NCI-H82 treated with DMSO at 0.1 percent for 48 hours (cell line): ENCODE data around the gene EEFSEC.

Source experiments
- DNase-seq: peaks from one replicate; lab custom pipeline; 2025; ENCODE audit not compliant: unreplicated experiment; lab: John Stamatoyannopoulos, UW

EEFSEC gene

DNA sequence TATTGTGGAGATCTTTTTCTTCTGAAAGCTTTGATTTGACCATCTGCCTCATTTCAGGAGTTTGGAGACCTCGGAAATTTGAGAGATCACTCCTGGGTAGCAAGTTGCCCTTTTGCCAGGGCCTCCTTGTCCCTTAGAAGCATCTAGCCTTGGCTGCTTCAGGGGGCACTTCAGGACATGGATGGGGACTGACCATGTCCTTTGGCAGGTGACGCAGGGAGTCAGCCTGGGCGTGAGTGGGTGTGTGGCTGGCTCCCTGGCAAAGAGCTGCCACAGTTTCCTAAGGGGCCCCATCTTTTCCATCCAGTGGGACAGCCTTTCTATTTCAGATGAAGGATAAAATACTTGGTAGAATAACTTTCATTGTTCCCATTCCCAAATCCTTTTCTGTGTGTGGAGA, 27.6 kb downstream of the EEFSEC start:
- no peak for DNase-seq

DNA sequence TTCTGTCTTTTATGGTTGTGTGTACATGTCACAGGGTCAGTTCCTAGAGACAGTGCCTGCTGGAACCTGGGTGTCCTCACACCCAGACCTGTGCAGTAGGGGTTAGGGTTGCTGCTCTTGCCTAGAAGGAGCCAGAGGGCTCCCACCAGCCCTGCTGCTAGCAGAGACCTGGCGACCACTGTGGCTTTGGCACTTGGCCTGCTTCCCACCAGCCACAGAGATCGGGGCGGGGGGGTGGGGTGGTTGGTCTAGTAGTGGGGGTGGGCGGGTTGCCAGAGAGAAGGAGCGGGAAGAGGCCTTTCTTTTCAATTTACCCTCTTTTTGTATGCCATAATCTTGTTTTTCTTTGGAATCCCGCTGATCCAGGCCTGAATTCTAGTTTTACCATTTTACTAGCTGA, 29.4 kb downstream of the EEFSEC start:
- no peak for DNase-seq

DNA sequence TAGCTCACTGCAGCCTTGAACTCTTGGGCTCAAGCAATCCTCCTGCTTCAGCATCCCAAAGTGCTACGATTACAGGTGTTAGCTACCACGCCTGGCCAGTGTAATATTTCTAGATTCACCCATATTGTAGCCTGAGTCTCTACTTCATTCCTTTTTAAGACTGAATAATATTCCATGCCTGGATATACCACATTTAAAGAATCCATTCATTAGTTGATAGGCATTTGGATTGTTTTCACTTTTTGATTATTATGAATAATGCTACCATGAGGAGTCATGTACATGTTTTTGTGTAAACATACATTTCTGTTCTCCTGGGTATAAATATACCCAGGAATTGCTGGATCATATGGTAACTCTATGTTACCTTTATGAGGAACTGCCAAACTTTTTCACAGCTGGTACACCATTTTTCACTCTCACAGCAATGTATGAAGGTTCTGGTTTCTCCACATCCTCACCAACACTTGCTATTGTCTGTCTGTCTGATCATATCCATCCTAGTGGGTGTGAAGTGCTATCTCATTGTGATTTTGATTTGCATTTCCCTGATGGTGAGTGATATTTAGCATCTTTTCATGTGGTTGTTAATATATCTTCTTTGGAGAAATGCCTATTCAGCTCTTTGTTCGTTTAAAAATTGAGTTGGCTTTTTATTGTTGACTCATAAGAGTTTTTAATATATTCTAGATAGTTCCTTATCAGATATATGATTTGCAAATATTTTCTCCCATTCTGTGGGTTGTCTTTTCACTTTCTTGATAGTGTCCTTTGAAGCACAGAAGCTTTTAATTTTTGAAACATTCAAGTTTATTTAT, 32.6 kb downstream of the EEFSEC start:
- no peak for DNase-seq

DNA sequence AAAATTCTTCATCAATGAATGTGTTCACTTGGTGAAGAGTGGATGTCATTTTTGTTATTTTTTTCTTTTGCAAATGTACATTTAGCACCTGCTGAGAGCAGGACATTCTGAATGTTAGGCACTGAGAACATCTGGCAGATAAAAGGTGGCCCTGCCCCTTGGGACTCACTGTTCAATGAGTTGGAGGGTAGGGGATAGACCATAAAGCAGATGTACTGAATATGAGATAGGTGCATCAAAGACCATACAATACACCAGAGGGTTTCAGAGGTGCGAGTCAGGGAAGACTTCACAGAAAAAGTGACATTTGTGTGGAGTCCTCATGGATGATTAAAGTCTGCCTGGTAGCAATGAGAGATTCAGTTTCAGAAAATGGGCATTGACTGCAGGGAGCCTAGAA, 34.2 kb downstream of the EEFSEC start:
- DNase-seq: no peak

DNA sequence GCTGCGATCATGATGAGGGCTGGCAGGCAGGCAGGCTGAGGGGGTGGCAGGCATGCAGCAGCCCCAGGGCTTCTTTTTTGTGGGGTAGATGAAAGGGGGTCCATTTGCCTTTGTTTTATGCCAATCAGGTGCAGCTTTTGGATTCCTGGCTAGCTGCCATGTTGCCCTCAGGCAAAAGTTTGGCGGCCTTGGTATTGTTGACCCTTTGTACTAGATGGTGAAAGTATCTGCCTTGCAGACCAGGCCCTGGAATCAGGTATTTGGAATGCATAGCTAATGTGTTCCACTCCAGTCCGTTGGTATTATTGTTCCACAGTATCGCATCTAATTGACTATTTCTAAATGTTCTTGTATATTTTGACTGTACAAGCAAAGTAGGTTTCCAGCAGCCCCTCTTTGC, 35.0 kb downstream of the EEFSEC start:
- no peak for DNase-seq

DNA sequence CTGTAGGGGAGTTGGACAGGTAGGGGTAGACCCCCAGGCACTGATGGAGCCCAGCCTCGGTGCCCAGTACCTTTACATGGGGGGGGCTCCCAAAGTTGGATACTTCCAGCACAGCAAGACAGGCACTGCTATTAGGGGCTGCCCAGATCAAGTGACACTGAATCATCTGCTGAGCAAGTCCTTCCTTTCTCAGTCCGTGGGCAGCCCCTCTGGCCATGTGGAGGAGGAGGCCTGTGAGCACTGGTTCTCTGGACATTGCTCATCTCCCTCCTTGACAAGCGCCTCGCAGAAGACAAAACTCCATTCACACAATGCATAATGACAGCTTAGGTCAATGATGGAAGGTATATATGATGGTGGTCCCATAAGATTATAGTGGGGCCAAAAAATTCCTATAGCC, 35.7 kb downstream of the EEFSEC start:
- no peak for DNase-seq

DNA sequence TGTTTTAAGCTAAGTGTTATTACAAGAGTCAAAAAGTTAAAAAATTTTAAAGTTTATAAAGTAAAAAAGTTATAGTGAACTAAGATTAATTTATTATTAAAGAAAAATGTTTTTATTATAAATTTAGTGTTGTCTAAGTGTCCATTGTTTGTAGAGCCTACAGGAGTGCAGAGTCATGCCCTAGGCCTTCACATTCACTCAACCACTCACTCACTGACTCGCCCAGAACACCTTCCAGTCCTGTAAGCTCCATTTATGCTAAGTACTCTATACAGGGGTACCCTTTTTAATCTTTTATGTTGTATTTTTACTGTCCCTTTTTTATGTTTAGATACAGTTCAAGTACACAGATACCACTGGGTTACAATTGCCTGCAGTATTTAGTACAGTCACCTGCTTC, 37.2 kb downstream of the EEFSEC start:
- no peak for DNase-seq

DNA sequence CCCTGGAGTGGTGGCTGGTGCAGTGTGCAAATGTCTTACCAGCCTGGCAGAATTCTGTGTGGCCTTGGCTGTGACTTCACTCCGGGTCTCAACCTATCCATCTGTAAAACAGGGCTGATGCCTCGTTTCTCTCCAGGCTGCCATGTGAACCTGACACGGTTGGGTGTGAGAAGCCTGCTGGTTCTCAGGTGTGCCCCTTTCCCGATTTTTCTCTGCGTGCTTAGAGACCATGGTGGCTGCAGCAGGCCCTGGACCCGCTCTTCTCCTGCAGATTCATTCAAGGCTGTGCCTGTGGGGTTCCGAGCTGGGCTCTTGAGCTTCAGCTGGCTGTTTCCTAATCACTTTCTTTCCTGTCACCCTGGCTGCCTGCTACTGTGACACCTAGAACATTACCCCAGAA, 38.9 kb downstream of the EEFSEC start:
- no peak for DNase-seq

DNA sequence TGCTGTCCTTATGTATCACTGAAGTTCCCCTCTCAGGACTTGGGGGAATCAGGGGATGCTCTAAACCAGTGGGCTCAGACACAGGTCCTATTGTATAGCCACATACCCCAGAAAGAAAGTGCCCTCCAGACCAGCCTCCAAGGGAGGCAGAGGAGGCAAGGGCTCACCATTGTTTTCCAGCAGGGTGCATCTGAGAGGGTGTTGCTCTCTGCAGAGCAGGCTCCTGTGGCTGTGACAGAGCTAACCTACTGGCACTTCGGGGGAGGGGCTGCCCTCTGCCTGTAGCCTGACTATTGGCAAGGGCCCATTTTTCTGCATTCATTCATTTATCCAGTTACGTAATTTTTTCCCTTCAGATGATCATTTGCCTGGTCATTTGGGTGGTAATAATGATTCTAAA, 39.9 kb downstream of the EEFSEC start:
- DNase-seq: no peak

DNA sequence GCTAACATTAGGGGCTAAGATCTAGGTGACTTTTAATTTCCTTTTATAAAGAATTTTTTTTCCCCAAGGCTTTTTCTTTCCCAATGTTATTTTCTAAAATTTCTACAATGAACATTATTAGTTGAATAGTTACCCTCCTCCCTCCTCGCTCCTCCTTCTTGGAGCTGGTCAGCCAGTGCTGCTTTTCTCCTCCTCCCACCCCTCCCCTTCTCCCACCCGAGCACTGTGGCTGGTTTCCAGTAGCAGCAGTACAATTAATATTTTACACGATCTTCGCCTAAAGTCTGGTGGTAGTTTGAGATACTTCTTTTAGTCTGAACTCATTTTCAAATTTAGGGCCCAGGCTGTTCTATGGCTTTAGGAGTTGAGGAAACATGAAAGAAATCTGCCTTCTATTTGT, 41.6 kb downstream of the EEFSEC start:
- no peak for DNase-seq

DNA sequence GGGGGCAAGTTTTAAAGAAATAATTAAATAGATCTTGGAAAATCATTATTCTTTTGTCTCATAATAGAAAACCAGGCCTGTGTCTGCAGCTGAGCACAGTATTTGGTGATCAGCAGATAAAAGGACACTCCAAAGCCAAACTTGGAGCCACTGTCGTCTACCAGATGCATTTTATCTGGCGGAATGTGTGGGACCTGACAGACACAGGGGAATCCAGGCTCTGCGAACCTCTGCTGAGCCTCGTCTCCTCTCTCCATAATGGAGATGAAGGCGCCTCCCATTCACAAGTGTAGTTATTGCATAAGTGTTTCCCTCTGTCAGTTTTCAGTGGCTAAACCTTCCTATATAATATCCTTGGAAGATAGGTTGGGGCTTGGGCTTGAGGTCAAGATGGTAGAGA, 42.1 kb downstream of the EEFSEC start:
- no peak for DNase-seq

DNA sequence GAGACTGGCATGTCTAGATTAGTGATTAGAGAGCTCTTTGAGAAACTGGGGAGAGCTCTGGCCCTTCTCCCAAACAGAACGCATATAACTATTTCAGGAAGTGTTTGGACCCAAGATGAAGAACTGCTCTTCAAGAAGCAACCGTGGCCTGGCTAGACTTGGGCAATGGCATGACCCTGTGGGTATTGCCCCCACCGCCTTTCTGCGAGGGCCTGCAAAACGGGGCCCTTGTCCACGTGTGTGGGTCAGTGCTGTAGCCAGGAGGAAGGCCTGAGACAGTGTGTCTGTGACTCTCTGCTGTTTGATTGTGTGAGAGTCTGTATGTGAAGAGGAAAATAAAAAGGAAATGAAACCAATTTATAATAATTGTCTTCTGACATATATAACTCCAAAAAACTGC, 42.5 kb downstream of the EEFSEC start:
- no peak for DNase-seq

DNA sequence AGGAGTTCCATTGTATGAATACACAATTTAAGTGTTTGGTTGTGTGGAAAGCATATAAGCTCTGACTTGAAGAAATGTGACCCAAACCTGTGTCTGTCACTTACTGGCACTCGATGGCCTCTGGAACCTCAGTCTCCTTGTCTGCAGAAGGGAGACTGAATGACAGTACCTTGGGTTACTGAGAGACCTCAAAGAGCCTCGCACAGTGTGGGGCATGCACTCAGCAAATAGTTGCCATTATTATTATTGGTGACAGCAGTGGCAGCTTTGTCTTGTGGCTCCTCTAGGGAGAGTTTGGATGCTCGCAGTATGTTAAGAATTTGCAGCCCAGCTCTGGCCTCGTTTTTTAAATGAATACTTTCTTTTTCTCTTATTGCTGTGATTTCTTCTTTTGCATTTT, 43.4 kb downstream of the EEFSEC start:
- DNase-seq: no peak

DNA sequence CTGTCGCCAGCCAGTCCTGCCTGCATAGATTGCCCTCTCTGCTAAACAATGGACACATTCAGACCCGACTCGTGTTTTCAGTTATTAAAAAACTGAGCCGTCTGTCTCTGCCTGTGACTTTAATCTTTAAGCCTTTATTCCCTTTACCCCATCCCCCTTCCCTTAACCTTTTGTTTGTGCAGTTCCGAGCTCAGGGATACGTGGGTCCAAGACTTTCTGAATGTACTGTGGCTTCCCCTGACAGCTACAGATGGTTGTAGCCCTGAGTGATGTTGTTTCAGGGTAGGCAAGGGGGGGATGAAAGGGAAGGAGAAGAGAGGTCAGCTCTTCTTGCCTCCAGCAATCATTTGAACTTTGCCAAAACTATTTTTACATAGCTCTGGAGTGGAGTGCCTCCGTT, 44.6 kb downstream of the EEFSEC start:
- no peak for DNase-seq

DNA sequence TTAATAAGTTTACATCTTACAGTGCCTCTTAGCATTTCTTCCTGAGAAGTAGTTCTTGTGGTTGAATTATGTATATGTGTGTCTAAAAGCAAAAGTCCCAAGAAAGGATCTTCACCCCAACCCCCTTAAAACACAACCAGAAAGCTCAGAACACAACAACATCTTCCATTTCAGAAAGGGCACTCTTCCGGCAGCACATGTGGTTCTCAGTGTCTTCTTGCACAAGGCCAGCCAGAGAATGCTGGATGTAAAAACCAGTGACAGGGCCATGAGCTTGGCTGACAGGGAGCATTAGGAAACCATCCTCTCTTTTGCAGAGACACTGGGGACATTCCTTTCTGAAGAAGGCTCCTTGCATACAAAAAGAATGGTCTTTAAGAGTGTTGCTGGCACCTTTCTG, 45.0 kb downstream of the EEFSEC start:
- DNase-seq: no peak

DNA sequence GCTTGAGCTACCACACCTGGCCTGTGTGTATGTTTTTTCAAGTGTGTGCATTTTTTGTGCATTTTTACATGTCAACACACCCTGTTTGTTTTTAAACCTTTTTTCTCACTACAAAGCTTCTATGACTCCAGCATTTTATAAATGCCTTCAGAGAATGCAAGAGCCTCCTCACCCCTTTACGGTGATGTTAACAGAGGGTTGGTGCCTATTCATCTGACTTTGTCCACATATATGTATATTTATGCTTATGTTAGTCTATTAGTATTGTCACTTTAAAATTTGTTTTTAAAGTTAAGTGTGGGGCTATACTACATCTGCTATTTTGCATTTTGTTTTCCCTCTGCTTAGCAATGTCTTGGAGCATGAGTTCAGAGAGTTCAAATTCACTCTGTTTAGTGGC, 45.8 kb downstream of the EEFSEC start:
- DNase-seq: no peak

DNA sequence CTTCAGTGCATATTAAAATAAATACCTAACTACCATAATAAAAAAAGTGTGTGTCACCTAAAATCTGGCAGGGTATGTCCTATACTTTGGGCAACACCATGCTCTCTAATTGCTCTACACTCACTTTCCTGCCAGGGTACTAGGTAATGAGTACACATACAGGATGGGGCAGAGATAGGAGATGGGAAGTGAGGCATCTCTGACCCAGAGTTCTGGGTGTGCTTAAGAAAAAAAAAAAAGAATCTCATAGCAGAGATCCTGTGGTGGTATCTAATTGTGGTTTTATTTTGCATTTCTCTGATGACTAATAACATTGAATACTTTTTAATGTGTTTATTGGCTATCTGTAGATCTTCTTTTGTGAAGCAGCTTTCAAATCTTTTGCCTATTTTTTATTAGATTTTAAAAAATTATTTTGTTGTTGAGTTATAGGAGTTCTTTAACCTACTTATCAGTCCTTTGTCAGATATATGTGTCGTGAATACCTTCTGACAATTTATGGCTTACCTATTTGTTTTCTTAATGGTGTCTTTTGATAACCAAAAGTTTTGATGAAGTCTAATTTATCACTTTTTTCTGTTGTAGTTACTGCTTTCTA, 48.0 kb downstream of the EEFSEC start:
- DNase-seq: no peak

DNA sequence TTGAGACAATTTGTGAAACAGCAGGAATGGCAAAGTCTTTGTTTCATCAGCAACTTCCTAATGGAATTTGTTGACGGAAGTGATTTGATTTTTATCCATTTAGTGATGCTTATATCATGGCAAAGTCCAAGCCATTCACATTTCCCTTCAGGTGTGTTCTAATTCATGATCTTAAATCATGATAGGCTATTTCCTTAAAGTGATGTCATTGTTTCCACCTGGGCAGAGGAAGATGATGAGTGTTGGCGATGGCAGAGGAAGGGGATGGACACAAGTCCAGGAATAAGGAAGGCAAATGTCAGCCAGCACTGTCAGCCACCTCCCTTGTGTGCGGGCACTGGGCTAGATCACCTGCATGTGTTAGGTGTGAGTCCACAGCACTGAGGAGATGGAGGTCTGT, 49.9 kb downstream of the EEFSEC start:
- DNase-seq: no peak

DNA sequence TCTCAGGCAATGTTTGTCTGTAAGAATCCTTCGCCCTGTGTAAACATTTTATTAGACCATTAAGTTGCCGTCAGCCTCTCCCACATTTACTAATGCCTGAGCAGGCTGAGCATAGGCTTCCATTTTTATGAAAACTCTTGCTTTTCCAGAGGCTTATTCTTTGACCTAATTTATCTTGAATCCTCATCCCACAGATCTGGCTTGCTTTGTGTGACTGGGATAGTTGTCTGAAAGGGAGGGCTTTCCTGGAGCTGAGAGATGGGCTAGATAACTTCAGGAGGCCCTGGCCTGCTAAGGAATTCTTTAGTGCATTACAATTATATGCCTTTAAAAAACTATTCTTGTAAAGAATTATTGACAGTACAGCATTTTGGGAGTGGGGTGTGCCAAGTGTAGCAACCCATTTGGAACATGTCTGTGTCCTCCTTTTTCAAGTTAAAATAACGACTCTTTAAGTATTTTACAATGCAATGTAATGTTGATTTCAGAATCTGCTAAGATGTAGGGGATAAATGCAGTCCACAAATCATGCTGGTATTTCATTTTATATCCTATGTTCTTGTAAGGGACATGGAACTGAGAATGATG, 52.4 kb downstream of the EEFSEC start:
- no peak for DNase-seq

DNA sequence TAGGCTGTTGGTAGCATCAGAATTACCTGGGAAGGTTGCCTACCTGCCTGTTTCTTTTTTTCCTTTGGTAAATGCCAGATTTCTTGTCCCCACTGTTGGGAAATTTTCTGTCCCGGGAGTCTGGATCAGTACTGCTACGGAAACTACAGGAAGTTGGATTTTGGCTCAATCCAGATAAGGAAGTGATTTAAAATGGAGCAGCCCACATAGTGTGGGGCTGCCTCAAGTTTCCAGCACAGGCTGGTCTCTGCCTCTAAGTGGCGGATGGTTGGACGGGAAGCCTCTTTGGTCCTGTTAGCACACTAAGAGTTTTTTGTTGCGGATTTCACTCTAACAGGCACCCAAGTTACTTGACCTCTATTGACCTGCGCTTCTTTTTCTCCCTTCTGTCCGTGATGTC, 54.7 kb downstream of the EEFSEC start:
- DNase-seq: no peak

DNA sequence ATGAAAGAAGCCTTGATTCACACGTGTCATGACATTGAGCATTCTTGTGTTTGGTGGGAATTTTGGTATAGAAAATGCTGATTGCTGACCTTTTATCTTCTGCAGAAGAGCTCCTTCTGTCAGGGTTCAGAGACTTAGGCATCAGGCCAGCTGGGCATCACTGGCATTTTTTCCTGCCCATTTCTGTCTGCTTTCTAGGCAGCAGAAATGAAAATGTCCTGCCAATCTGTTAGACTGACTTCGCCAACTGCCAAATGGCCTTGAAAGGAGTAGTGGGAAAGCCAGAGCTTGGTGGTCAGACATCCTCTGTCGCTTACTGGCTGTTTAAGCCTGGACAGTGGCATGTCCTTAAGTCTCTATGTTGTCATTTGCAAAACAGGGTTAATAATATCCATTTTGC, 57.4 kb downstream of the EEFSEC start:
- DNase-seq: no peak

DNA sequence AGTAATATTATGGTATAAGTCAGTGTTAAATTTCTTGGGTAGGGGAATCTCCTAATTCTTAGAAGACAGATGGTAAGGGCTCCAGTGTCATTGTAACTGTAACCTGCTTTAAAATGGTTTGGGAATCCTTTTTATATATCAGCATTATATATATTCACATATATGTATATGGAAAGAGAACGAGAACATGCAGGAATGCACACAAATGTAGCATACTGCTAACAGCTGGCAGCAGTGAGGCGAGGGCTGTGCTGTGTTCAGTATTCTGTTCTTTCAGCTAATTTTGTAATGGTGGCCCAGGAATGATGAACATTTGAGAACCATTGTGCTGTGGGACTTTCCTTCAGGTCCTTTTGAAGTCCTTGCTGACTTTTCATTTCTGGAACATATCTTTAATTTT, 60.8 kb downstream of the EEFSEC start:
- no peak for DNase-seq

DNA sequence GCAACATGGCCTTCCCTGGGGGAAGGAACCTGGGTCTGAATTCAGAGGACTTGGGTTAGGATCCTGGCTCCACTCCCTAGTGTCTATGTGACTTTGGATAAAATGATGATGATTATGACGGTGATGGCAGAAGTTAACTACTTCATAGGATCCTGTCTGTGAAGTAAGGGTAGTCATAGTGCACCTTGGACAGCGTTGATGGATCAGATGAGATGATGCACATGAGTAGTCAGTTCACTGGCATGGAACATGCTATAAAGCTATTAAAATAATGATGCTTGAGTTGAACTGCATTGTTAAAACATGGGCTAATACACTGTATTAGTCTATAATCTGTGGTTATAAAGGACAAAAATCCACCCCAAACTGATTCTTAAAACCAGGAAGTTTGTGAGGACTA, 62.0 kb downstream of the EEFSEC start:
- DNase-seq: no peak
